Activated naive CD8-positive, alpha-beta T cell treated with anti-CD3 and anti-CD28 coated beads, Interleukin-2, amount 10 ng/mL, durations not matched to agents 7 days and 5 days (primary cell): ENCODE results near the gene RPTOR. TPM values are rescaled to one million over a fixed set of nuclear protein-coding genes. Genes with fewer than 3 reads are reported as not detected.

Experiments used
- ATAC-seq: fragments of 150-1000 bp; cut with Tn5 transposase; one replicate; pipeline ENCODE4 v1.10.0; 2021; ENCODE audit warnings: low read depth, moderate library complexity
- POLR2A ChIA-PET: fragments of 350-600 bp; sonication (Branson Sonifier 250); formaldehyde crosslinking; loops from one replicate; lab custom pipeline; 2021; ENCODE audit warnings: antibody characterized with exemption; lab: Charles Lee
- DNase-seq: peaks from one replicate; pipeline ENCODE4 v3.0.0; 2021
- H3K27ac Mint-ChIP-seq: one replicate; pipeline ENCODE4 v1.8.0; 2022; ENCODE audit warnings: mild to moderate bottlenecking, mixed read lengths
- H3K27me3 Mint-ChIP-seq: one replicate; pipeline ENCODE4 v1.8.0; 2022; ENCODE audit warnings: mild to moderate bottlenecking, moderate library complexity, mixed read lengths
- H3K36me3 Mint-ChIP-seq: one replicate; pipeline ENCODE4 v1.8.0; 2021; ENCODE audit warnings: mild to moderate bottlenecking, mixed read lengths
- H3K4me1 Mint-ChIP-seq: one replicate; pipeline ENCODE4 v1.8.0; 2021; ENCODE audit warnings: mixed read lengths
- H3K4me3 Mint-ChIP-seq: one replicate; pipeline ENCODE4 v1.8.0; 2022; ENCODE audit warnings: mild to moderate bottlenecking, moderate library complexity, mixed read lengths
- H3K9me3 Mint-ChIP-seq: one replicate; pipeline ENCODE4 v1.8.0; 2021; ENCODE audit warnings: mixed read lengths
- total RNA-seq, 2 experiments: library from RNA; stranded (reverse); gene quantifications; one replicate each; pipeline ENCODE4 v1.2.3, GENCODE V29; 2021

RPTOR gene
- total RNA-seq, 2 experiments from 2014 or later = 43.2 to 43.8 TPM

DNA sequence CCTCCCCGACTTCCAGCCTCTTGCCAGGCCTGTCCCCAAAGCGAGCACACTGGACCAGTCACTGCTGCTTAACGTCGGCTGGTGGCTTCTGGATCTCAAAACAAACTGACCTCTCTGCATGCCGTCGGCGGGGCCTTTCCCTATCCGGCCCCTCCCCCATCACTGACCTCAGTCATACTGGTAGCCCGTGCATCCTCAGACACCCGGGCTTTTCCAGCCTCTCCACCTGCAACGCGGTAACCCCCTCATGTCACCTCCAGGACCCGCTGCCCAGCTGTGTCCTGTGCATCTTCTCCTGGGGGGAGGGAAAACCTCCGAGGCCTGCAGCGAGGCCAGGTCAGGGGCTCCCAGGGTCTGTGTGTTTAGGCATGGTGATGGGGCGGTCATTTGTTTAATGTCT lies 308.4 kb downstream of the RPTOR start:
- Mint-ChIP-seq H3K4me1 (peaks cover 51% of the 10 kb centered on the region), H3K27ac (no peak overlapping the region), H3K36me3 (peaks cover 34% of the 10 kb centered on the region), H3K4me3 (no peak overlapping the region), H3K9me3 (no peaks in the 10 kb centered on the region), H3K27me3 (no peaks in the 10 kb centered on the region)
- DNase-seq (no peak), ATAC-seq (no peak)
- POLR2A ChIA-PET = interaction anchor here (1.1 kb wide), 1 partner anchor 436 kb away, joined by 4 read pairs; no protein-coding TSS in a partner anchor

GRCh38 chr17:80854220-80854619 lies 309.6 kb downstream of the RPTOR start:
- DNase-seq = no peak
- no peaks in the 10 kb centered on the region for H3K9me3 Mint-ChIP-seq
- POLR2A ChIA-PET = interaction anchor here (1.0 kb wide), 1 partner anchor 72 kb away, joined by 3 read pairs; no protein-coding TSS in a partner anchor
- no peak overlapping the region for H3K27ac Mint-ChIP-seq
- peaks cover 52% of the 10 kb centered on the region for H3K4me1 Mint-ChIP-seq
- no peak overlapping the region for H3K4me3 Mint-ChIP-seq
- H3K36me3 Mint-ChIP-seq = peaks cover 37% of the 10 kb centered on the region
- ATAC-seq = no peak
- H3K27me3 Mint-ChIP-seq = no peaks in the 10 kb centered on the region

DNA sequence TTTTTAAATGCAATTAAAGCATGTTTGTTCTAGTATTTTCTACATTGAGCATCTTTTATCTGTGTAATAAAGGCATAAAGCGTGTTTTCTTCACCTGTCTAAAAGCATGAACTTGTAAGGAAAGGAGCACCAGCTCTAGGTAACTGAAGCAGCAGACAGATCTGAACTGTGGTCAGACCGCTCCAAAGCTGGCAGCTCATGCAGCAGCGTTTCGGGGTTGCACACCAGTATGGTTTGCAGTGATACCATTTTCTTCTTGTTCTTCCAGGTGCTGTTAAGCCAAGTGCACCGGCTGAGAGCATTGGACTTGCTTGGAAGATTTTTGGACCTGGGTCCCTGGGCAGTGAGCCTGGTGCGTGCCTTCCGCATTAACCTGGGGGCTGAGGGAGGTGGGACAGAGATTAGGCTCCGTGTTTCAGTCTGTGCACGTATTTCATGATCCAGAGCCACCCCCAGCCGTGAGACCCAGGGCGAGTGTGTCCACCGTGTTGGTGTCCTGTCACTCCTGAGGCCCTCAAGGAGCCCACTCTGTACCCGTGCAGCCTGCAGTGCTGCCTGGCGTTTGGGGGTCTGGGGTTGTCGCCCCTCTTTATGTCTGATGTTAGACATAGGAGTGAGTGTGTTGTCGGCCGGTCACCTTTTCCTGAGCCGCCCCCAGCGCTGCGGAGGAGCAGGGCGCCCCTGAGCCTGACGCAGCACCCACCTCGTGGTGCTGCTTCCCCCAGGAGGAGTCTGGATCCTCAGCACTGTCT lies 310.7 kb downstream of the RPTOR start:
- POLR2A ChIA-PET = interaction anchor here (1.0 to 3.1 kb wide), 4 partner anchors 8 to 73 kb away, joined by 3 to 46 read pairs (median 6); no protein-coding TSS in a partner anchor
- H3K4me3 Mint-ChIP-seq = no peak overlapping the region

DNA sequence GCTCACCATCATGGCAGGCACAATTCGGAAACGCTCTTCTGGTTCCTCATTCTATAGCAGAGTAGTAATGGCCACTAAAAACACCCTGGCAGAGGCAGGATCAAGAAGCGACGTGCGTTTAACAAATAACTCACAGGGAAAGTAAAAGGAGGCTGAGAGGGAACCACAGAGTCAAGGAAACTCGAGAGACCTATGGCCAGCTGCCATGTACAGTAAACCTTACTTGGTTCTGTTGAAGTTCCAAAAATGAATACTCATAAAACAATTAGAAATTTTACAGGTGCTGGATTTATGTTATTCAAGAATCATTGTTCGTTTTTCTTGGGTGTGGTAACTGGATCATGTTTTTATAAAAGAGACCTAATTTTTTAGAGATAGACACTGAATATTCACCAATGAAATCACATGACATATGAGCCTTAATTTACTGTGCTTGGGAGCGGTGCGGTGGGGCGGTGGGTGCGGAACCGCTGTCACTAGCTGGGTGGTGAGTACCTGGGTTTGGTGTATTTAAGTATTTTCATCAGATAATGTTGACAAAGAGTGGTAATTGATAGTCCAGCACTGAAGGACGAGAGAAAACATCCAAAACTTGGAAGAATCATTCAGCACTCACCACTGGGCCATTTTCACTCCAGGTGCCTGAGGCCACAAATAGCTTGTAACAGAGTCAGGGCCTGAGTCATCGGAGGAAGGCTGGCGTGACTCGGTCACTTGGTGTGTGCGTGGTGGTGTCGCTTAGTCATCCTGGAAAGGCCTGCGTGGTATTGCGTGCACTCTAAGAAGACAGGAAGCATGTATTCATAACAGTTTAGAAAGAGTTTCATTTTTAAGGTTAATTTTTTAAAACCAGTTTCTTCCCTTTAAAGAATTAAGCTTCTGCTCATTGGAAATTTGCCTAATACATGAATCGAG lies 311.6 kb downstream of the RPTOR start:
- ATAC-seq (peak; percentile 98), DNase-seq (peak; percentile 76)
- Mint-ChIP-seq H3K27me3 (no peaks in the 10 kb centered on the region), H3K36me3 (peaks cover 36% of the 10 kb centered on the region), H3K27ac (peak overlapping the region; percentile 94), H3K9me3 (no peaks in the 10 kb centered on the region), H3K4me3 (peak overlapping the region; percentile 47), H3K4me1 (peaks cover 57% of the 10 kb centered on the region)
- POLR2A ChIA-PET = interaction anchor here (1.1 to 3.1 kb wide), 10 partner anchors 9 to 177 kb away, joined by 3 to 46 read pairs (median 8); no protein-coding TSS in a partner anchor

More for the DNA sequence above, 310.7 kb downstream of the RPTOR start:
- H3K9me3 Mint-ChIP-seq = no peaks in the 10 kb centered on the region
- ATAC-seq (no peak), DNase-seq (no peak)
- H3K4me1 Mint-ChIP-seq = peaks cover 53% of the 10 kb centered on the region
- peak overlapping the region; percentile 94 for H3K27ac Mint-ChIP-seq
- H3K36me3 Mint-ChIP-seq = peaks cover 33% of the 10 kb centered on the region
- H3K27me3 Mint-ChIP-seq = no peaks in the 10 kb centered on the region

GRCh38 chr17:80856863-80857755 lies 312.5 kb downstream of the RPTOR start:
- Mint-ChIP-seq H3K4me3 (peak overlapping the region; percentile 47), H3K36me3 (peaks cover 39% of the 10 kb centered on the region), H3K27me3 (no peaks in the 10 kb centered on the region), H3K27ac (peak overlapping the region; percentile 94), H3K4me1 (peaks cover 60% of the 10 kb centered on the region), H3K9me3 (no peaks in the 10 kb centered on the region)
- ATAC-seq (peak; percentile 23), DNase-seq (no peak)
- POLR2A ChIA-PET = interaction anchor here (1.1 to 3.1 kb wide), 11 partner anchors 9 to 178 kb away, joined by 3 to 46 read pairs (median 8); no protein-coding TSS in a partner anchor

DNA sequence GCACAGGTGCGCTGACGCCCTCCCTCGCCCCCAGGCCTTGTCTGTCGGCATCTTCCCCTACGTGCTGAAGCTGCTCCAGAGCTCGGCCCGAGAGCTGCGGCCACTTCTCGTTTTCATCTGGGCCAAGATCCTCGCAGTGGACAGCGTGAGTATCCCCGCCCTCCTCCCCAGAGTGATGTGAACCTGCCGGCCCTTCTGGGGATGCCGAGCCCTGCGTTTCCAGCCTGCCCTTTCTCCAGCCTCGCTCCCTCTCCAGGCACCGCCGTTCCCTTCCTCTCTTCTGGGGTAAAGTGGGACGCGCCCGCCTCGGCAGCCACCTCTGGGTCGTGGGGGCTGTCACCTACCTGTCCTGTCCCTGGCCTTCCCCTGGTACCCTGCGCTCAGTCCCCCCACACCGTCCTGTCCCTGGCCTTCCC lies 313.1 kb downstream of the RPTOR start:
- POLR2A ChIA-PET = interaction anchor here (1.3 to 3.1 kb wide), 4 partner anchors 10 to 179 kb away, joined by 3 to 46 read pairs (median 12); no protein-coding TSS in a partner anchor
- Mint-ChIP-seq H3K27me3 (no peaks in the 10 kb centered on the region), H3K36me3 (peaks cover 42% of the 10 kb centered on the region), H3K27ac (peak overlapping the region; percentile 94), H3K4me1 (peaks cover 63% of the 10 kb centered on the region), H3K4me3 (no peak overlapping the region), H3K9me3 (no peaks in the 10 kb centered on the region)
- ATAC-seq (no peak), DNase-seq (no peak)

- POLR2A ChIA-PET = interaction anchor here (1.1 to 3.1 kb wide), 5 partner anchors 11 to 78 kb away, joined by 3 to 46 read pairs (median 3); no protein-coding TSS in a partner anchor
- peak overlapping the region; percentile 94 for H3K27ac Mint-ChIP-seq
- peaks cover 44% of the 10 kb centered on the region for H3K36me3 Mint-ChIP-seq
- H3K27me3 Mint-ChIP-seq = no peaks in the 10 kb centered on the region
- H3K4me1 Mint-ChIP-seq = peaks cover 63% of the 10 kb centered on the region
- H3K4me3 Mint-ChIP-seq = peak overlapping the region; percentile 35
- ATAC-seq = no peak
- DNase-seq = no peak
- no peaks in the 10 kb centered on the region for H3K9me3 Mint-ChIP-seq
These were observed 313.8 kb downstream of the RPTOR start for GRCh38 chr17:80858301-80859001.

GRCh38 chr17:80859002-80859941 lies 314.6 kb downstream of the RPTOR start:
- no peak for DNase-seq
- Mint-ChIP-seq H3K36me3 (peaks cover 50% of the 10 kb centered on the region), H3K4me1 (peaks cover 63% of the 10 kb centered on the region), H3K9me3 (no peaks in the 10 kb centered on the region), H3K4me3 (no peak overlapping the region), H3K27me3 (no peaks in the 10 kb centered on the region), H3K27ac (peak overlapping the region; percentile 95)
- POLR2A ChIA-PET = interaction anchor here (0.7 to 1.5 kb wide), 6 partner anchors 12 to 405 kb away, joined by 3 to 6 read pairs (median 3); no protein-coding TSS in a partner anchor
- ATAC-seq = no peak

GRCh38 chr17:80860101-80860671 lies 315.5 kb downstream of the RPTOR start:
- ATAC-seq = no peak
- no peak overlapping the region for H3K4me3 Mint-ChIP-seq
- H3K27ac Mint-ChIP-seq = peak overlapping the region; percentile 95
- no peaks in the 10 kb centered on the region for H3K27me3 Mint-ChIP-seq
- H3K4me1 Mint-ChIP-seq = peaks cover 59% of the 10 kb centered on the region
- DNase-seq = no peak
- POLR2A ChIA-PET = interaction anchor here (1.1 to 2.0 kb wide), 6 partner anchors 12 to 406 kb away, joined by 3 to 9 read pairs (median 6); no protein-coding TSS in a partner anchor
- H3K36me3 Mint-ChIP-seq = peaks cover 55% of the 10 kb centered on the region
- H3K9me3 Mint-ChIP-seq = no peaks in the 10 kb centered on the region

GRCh38 chr17:80860703-80861417 lies 316.2 kb downstream of the RPTOR start:
- POLR2A ChIA-PET = interaction anchor here (1.1 to 2.0 kb wide), 5 partner anchors 13 to 406 kb away, joined by 3 to 9 read pairs (median 6); no protein-coding TSS in a partner anchor
- H3K4me1 Mint-ChIP-seq = peaks cover 57% of the 10 kb centered on the region

More at GRCh38 chr17:80860703-80861417, 316.2 kb downstream of the RPTOR start:
- Mint-ChIP-seq H3K36me3 (peaks cover 52% of the 10 kb centered on the region), H3K9me3 (no peaks in the 10 kb centered on the region), H3K27ac (peak overlapping the region; percentile 95), H3K27me3 (no peaks in the 10 kb centered on the region), H3K4me3 (peak overlapping the region; percentile 65)
- no peak for ATAC-seq
- DNase-seq = no peak
